HG02870 (cell line): Measurements from ENCODE around the gene MAP7D3.
"Not testable (repeated sequence)": the region's sequence is repeated elsewhere in the genome, so short reads cannot be mapped to it uniquely, and the experiment has no call there.

Source experiments
- ATAC-seq: cut with Tn5 transposase; IDR thresholded peaks from one replicate; pipeline ENCODE4 v1.9.1; 2021; ENCODE audit warnings: mild to moderate bottlenecking, moderate library complexity; ENCODE audit not compliant: unreplicated experiment

The MAP7D3 gene

GRCh38 chrX:136251041-136251991, at the start of gene MAP7D3:
MAP7D3 (minus strand) TSS chrX:136251400; CDS start chrX:136251358, 42 bp downstream.
- ATAC-seq = peak; percentile 77

GRCh38 chrX:136300721-136301120, 49.5 kb upstream of the MAP7D3 start, which contains the start of gene ADGRG4:
ADGRG4 (plus strand) TSS chrX:136300963; CDS start chrX:136308778, 7,815 bp downstream.
- ATAC-seq = not testable (repeated sequence)

- ATAC-seq = no peak
Measured at GRCh38 chrX:136295380-136295779, 44.2 kb upstream of the MAP7D3 start.

GRCh38 chrX:136292656-136293055, 41.5 kb upstream of the MAP7D3 start:
- ATAC-seq = no peak

- ATAC-seq = no peak
Measured at GRCh38 chrX:136291824-136292223, 40.6 kb upstream of the MAP7D3 start.

GRCh38 chrX:136286375-136286774, 35.2 kb upstream of the MAP7D3 start:
- ATAC-seq = not testable (repeated sequence)

GRCh38 chrX:136275553-136275952, 24.4 kb upstream of the MAP7D3 start:
- ATAC-seq = no peak

- ATAC-seq = no peak
Measured at GRCh38 chrX:136273986-136274385, 22.8 kb upstream of the MAP7D3 start.

GRCh38 chrX:136272325-136272724, 21.1 kb upstream of the MAP7D3 start:
- no peak for ATAC-seq

- no peak for ATAC-seq
Measured at GRCh38 chrX:136271300-136271699, 20.1 kb upstream of the MAP7D3 start.

- no peak for ATAC-seq
Measured at GRCh38 chrX:136269921-136270320, 18.7 kb upstream of the MAP7D3 start.

GRCh38 chrX:136268051-136269048, 17.1 kb upstream of the MAP7D3 start:
- ATAC-seq = peak; percentile 83

- ATAC-seq = no peak
Measured at GRCh38 chrX:136266828-136267227, 15.6 kb upstream of the MAP7D3 start.

- no peak for ATAC-seq
Measured at GRCh38 chrX:136262812-136263315, 11.7 kb upstream of the MAP7D3 start.

- ATAC-seq = no peak
Measured at GRCh38 chrX:136262243-136262642, 11.0 kb upstream of the MAP7D3 start.

GRCh38 chrX:136261321-136261720, 10.1 kb upstream of the MAP7D3 start:
- no peak for ATAC-seq

GRCh38 chrX:136260776-136261175, 9.6 kb upstream of the MAP7D3 start:
- no peak for ATAC-seq

GRCh38 chrX:136259543-136259942, 8.3 kb upstream of the MAP7D3 start:
- no peak for ATAC-seq

- ATAC-seq = no peak
Measured at GRCh38 chrX:136258951-136259350, 7.8 kb upstream of the MAP7D3 start.

GRCh38 chrX:136256026-136256425, 4.8 kb upstream of the MAP7D3 start:
- no peak for ATAC-seq

- ATAC-seq = no peak
Measured at GRCh38 chrX:136255541-136255940, 4.3 kb upstream of the MAP7D3 start.
